ENCODE results near the gene HAUS6. TPM values are rescaled to one million over a fixed set of nuclear protein-coding genes. Genes with fewer than 3 reads are reported as not detected.
A peak's percentile ranks its signal among the peaks of the same experiment; 100 is the strongest.
"Not testable (repeated sequence)": the region's sequence is repeated elsewhere in the genome, so short reads cannot be mapped to it uniquely, and the experiment has no call there.

HAUS6 gene, protein sequence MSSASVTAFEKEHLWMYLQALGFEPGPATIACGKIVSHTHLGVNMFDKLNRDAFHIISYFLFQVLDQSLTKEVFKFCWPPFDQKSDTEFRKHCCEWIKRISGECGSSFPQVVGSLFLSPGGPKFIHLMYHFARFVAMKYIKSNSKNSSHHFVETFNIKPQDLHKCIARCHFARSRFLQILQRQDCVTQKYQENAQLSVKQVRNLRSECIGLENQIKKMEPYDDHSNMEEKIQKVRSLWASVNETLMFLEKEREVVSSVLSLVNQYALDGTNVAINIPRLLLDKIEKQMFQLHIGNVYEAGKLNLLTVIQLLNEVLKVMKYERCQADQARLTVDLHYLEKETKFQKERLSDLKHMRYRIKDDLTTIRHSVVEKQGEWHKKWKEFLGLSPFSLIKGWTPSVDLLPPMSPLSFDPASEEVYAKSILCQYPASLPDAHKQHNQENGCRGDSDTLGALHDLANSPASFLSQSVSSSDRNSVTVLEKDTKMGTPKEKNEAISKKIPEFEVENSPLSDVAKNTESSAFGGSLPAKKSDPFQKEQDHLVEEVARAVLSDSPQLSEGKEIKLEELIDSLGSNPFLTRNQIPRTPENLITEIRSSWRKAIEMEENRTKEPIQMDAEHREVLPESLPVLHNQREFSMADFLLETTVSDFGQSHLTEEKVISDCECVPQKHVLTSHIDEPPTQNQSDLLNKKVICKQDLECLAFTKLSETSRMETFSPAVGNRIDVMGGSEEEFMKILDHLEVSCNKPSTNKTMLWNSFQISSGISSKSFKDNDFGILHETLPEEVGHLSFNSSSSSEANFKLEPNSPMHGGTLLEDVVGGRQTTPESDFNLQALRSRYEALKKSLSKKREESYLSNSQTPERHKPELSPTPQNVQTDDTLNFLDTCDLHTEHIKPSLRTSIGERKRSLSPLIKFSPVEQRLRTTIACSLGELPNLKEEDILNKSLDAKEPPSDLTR
- polyA plus RNA-seq (2013), result 16.3 TPM

DNA sequence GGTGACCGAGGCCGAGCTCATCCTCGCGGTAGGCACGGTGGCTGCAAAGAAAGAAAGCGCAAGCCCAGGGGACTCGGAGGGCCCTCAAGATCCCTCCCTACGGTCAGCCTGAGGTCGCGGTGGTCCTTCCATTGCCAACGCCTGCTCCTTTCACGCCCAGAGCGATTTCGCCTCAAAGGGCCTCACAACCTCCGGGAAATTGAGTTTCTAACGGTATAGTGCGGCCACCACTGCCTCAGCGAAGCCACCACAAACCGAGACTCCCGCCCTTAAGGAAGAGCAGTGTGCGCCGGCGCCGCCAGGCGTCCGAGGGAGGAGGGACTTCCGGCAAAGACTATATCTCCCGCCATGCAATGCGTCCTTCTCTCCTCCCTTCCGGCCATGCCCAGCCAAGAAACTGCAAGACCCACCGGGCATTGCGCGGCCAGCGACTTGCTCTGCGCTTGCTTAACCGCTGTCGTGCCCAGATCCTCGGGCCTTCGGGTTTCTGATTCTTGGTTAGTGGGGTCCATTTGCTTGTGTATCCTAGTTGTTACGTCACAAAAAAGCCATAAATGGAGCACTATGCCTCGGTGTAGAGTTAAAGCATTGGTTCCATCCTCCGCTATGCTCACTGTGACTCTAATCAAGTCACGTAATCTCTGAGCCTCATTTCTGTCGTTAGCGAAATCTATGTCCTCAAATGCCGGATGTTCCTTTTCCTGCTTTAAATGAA lies at the start of gene HAUS6:
TSS of gene HAUS6 (minus strand) at position 274 of the 715 bp plus-strand sequence. CDS start at position 21, 253 bp downstream.
- POLR2A ChIA-PET, result no interaction called here
- DNase-seq, result peak; percentile 97 to 99 (median 99)
- Histone ChIP-seq H3K4me3 (ENCODE audit: control insufficient read depth in 1 of 7, extremely low read depth in 1 of 7, insufficient read depth in 4 of 7, low read depth in 2 of 7, low read length in 6 of 7) (peak within 1 kb of the TSS; percentile 56 to 92 (median 90)), H3K36me3 (ENCODE audit: control insufficient read depth in 4 of 4, insufficient read depth in 4 of 4, low read length in 3 of 4) (peaks cover 0 to 9% (median 4%) of the 10 kb centered on the region in 4 experiments), H3K4me1 (ENCODE audit: control extremely low read depth in 1 of 4, control insufficient read depth in 4 of 4, insufficient read depth in 4 of 4, low read length in 3 of 4) (peaks cover 0 to 17% (median 14%) of the 10 kb centered on the region in 4 experiments), H3K27me3 (replicated peaks in 2 of 5; ENCODE audit: control insufficient read depth in 4 of 5, insufficient read depth in 5 of 5, low read length in 4 of 5) (no peaks in the 10 kb centered on the region), H3K27ac (ENCODE audit: insufficient read depth in 1 of 2, low read depth in 1 of 2, low read length in 2 of 2, poor library complexity in 1 of 2, severe bottlenecking in 2 of 2) (peak within 1 kb of the TSS; percentile 55 to 80), H3K9me3 (ENCODE audit: control extremely low read depth in 1 of 5, control insufficient read depth in 4 of 5, insufficient read depth in 2 of 5, low read depth in 1 of 5, low read length in 4 of 5) (no peaks in the 10 kb centered on the region)
- 3% methylated on average over 38 of the region's 46 CpGs for WGBS (ENCODE audit: insufficient coverage)
- CTCF ChIA-PET, result interaction anchor here (1.6 kb wide), 1 partner anchor 52 kb away, joined by 3 read pairs; no protein-coding TSS in a partner anchor

DNA sequence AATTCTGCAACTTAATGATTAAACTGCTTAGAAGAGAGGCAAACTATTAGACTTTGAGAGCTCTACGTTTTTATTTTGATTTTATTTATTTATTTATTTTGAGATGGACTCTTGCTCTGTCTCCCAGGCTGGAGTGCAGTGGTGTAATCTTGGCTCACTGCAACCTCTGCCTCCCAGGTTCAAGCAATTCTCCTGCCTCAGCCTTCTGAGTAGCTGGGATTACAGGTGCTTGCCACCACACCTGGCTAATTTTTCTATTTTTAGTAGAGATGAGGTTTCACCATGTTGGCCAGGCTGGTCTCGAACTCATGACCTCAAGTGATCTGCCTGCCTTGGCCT lies 49.4 kb upstream of the HAUS6 start:
- H3K27ac ChIP-seq (ENCODE audit: insufficient read depth in 1 of 2, low read depth in 1 of 2, low read length in 2 of 2, poor library complexity in 1 of 2, severe bottlenecking in 2 of 2); POLR2A ChIA-PET; H3K36me3 ChIP-seq (ENCODE audit: control insufficient read depth in 4 of 4, insufficient read depth in 4 of 4, low read length in 3 of 4); H3K9me3 ChIP-seq (ENCODE audit: control extremely low read depth in 1 of 5, control insufficient read depth in 4 of 5, insufficient read depth in 2 of 5, low read depth in 1 of 5, low read length in 4 of 5); H3K4me3 ChIP-seq (ENCODE audit: control insufficient read depth in 1 of 7, extremely low read depth in 1 of 7, insufficient read depth in 4 of 7, low read depth in 2 of 7, low read length in 6 of 7); H3K27me3 ChIP-seq (replicated peaks in 2 of 5; ENCODE audit: control insufficient read depth in 4 of 5, insufficient read depth in 5 of 5, low read length in 4 of 5); DNase-seq: not testable (repeated sequence)
- H3K4me1 ChIP-seq (ENCODE audit: control extremely low read depth in 1 of 4, control insufficient read depth in 4 of 4, insufficient read depth in 4 of 4, low read length in 3 of 4), result peaks cover 0 to 26% (median 0%) of the 10 kb centered on the region in 4 experiments
- CTCF ChIA-PET, result interaction anchor here (1.6 kb wide), 1 partner anchor 11 kb away, joined by 4 read pairs; no protein-coding TSS in a partner anchor
- no CpG with 5 or more reads among the region's 2 CpGs for WGBS (ENCODE audit: insufficient coverage)

DNA sequence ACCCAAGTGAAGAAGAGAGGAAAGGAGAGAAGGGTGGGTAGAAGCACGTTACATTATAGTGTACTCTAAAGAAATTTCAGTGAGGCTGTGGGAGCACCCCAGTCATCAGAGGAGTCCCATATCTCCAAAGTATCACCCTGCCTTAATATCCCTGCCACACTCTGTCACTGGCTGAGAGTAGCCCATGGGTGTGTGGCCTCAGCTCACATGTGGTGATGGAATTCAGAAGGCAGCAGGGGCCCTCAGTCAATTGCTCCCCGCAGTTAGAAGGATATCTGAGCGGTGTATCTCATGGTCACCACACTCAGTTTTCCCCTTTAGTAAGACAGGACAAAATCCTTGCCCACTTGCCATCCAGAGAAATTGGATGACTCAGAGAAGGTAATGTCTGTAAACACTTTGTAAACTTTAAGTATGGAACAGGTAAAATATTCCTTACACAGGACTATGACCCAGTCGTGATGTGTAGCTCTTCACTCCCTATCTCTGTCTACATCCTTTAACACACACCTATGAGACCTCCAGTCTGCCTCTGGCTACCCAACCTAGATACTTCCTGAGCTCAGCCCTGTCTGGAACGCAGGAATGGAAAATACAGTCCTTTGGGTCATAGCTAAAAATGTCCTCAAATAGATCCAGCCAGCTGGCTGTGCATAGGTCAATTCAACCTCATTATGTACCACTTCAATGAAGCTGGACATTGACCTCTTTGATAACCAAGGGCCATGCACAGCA lies 48.9 kb upstream of the HAUS6 start:
- H3K27ac ChIP-seq (ENCODE audit: insufficient read depth in 1 of 2, low read depth in 1 of 2, low read length in 2 of 2, poor library complexity in 1 of 2, severe bottlenecking in 2 of 2), result no peak overlapping the region
- no peaks in the 10 kb centered on the region for H3K9me3 ChIP-seq (ENCODE audit: control extremely low read depth in 1 of 5, control insufficient read depth in 4 of 5, insufficient read depth in 2 of 5, low read depth in 1 of 5, low read length in 4 of 5)
- no peak overlapping the region for H3K4me3 ChIP-seq (ENCODE audit: control insufficient read depth in 1 of 7, extremely low read depth in 1 of 7, insufficient read depth in 4 of 7, low read depth in 2 of 7, low read length in 6 of 7)
- WGBS (ENCODE audit: insufficient coverage), result 100% methylated on average over 2 of the region's 5 CpGs
- CTCF ChIA-PET, result interaction anchor here (1.6 kb wide), 1 partner anchor 11 kb away, joined by 4 read pairs; no protein-coding TSS in a partner anchor
- no peaks in the 10 kb centered on the region for H3K36me3 ChIP-seq (ENCODE audit: control insufficient read depth in 4 of 4, insufficient read depth in 4 of 4, low read length in 3 of 4)
- H3K27me3 ChIP-seq (replicated peaks in 2 of 5; ENCODE audit: control insufficient read depth in 4 of 5, insufficient read depth in 5 of 5, low read length in 4 of 5), result no peaks in the 10 kb centered on the region
- no peak for DNase-seq
- peaks cover 0 to 26% (median 0%) of the 10 kb centered on the region in 4 experiments for H3K4me1 ChIP-seq (ENCODE audit: control extremely low read depth in 1 of 4, control insufficient read depth in 4 of 4, insufficient read depth in 4 of 4, low read length in 3 of 4)
- POLR2A ChIA-PET, result no interaction called here

DNA sequence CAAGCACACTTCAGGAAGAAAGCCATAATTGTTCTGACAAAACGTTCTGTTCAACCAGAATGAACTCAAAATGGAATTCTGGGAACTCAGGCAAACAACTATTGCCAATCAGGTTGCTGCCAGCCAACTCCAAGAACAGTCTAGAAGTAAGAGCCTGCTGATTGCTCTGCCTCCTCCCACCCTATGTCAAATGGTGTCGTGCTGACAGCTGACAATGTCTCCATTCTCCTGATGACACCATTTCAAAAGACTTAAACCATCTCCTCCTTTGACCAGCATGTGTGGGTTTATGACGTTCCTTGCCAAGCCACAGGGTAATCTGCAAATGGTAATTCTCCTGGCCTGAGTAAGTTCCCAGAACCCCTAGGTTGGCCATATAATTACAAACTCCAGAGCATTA lies 46.5 kb upstream of the HAUS6 start:
- no peak overlapping the region for H3K27ac ChIP-seq (ENCODE audit: insufficient read depth in 1 of 2, low read depth in 1 of 2, low read length in 2 of 2, poor library complexity in 1 of 2, severe bottlenecking in 2 of 2)
- POLR2A ChIA-PET, result no interaction called here
- 84% methylated on average over 3 of the region's 3 CpGs for WGBS (ENCODE audit: insufficient coverage)

DNA sequence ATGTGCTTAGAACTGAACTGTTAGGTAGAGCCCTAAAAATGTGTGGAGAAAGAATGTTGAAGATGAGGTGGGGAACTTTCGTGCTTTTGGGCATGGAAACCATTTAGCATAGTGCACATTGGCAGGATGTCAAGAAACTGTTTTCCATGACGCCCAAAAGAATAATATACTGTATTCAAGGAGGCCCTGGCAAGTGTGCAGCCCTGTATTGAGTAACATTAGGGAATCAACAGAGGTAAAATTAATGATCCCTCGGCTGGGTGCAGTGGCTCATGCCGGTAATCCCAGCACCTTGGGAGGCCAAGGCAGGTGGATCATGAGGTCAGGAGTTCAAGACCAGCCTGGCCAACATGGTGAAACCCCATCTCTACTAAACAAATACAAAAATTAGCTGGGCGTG lies 45.5 kb upstream of the HAUS6 start:
- Histone ChIP-seq H3K4me1 (ENCODE audit: control extremely low read depth in 1 of 4, control insufficient read depth in 4 of 4, insufficient read depth in 4 of 4, low read length in 3 of 4) (peaks cover 0 to 7% (median 0%) of the 10 kb centered on the region in 4 experiments), H3K9me3 (ENCODE audit: control extremely low read depth in 1 of 5, control insufficient read depth in 4 of 5, insufficient read depth in 2 of 5, low read depth in 1 of 5, low read length in 4 of 5) (no peaks in the 10 kb centered on the region), H3K4me3 (ENCODE audit: control insufficient read depth in 1 of 7, extremely low read depth in 1 of 7, insufficient read depth in 4 of 7, low read depth in 2 of 7, low read length in 6 of 7) (no peak overlapping the region), H3K27ac (ENCODE audit: insufficient read depth in 1 of 2, low read depth in 1 of 2, low read length in 2 of 2, poor library complexity in 1 of 2, severe bottlenecking in 2 of 2) (no peak overlapping the region), H3K36me3 (ENCODE audit: control insufficient read depth in 4 of 4, insufficient read depth in 4 of 4, low read length in 3 of 4) (no peaks in the 10 kb centered on the region), H3K27me3 (replicated peaks in 2 of 5; ENCODE audit: control insufficient read depth in 4 of 5, insufficient read depth in 5 of 5, low read length in 4 of 5) (no peaks in the 10 kb centered on the region)
- WGBS (ENCODE audit: insufficient coverage), result 73% methylated on average over 2 of the region's 5 CpGs
- POLR2A ChIA-PET, result no interaction called here
- CTCF ChIA-PET, result no interaction called here
- no peak for DNase-seq

More for the DNA sequence above, 46.5 kb upstream of the HAUS6 start:
- CTCF ChIA-PET, result no interaction called here
- Histone ChIP-seq H3K4me3 (ENCODE audit: control insufficient read depth in 1 of 7, extremely low read depth in 1 of 7, insufficient read depth in 4 of 7, low read depth in 2 of 7, low read length in 6 of 7) (no peak overlapping the region), H3K4me1 (ENCODE audit: control extremely low read depth in 1 of 4, control insufficient read depth in 4 of 4, insufficient read depth in 4 of 4, low read length in 3 of 4) (peaks cover 0 to 13% (median 0%) of the 10 kb centered on the region in 4 experiments), H3K36me3 (ENCODE audit: control insufficient read depth in 4 of 4, insufficient read depth in 4 of 4, low read length in 3 of 4) (no peaks in the 10 kb centered on the region), H3K27me3 (replicated peaks in 2 of 5; ENCODE audit: control insufficient read depth in 4 of 5, insufficient read depth in 5 of 5, low read length in 4 of 5) (no peaks in the 10 kb centered on the region), H3K9me3 (ENCODE audit: control extremely low read depth in 1 of 5, control insufficient read depth in 4 of 5, insufficient read depth in 2 of 5, low read depth in 1 of 5, low read length in 4 of 5) (no peaks in the 10 kb centered on the region)
- no peak for DNase-seq

DNA sequence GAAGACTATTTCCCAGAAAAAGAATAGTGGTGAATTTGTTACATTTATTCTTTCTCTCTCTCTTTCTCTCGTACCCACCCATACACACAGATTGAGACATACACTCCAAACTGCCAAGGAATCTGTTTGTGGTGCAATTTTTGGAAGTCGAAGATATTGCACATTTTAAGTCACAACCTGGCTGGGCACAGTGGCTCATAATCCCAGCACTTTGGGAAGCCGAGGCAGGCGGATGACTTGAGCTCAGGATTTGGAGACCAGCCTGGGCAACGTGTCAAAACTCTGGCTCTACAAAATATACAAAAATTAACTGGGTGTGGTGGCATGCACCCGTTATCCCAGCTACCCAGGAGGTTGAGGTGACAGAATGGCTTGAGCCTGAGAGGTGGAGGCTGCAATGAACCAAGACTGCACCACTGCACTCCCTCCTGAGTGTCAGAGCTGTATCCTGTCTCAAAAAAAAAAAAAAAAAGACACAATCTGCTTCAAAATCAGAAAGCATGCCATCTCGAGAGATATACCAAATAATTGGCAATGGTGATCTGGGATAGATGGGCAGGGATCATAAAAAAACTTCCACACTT lies 43.8 kb upstream of the HAUS6 start:
- Histone ChIP-seq H3K4me3 (ENCODE audit: control insufficient read depth in 1 of 7, extremely low read depth in 1 of 7, insufficient read depth in 4 of 7, low read depth in 2 of 7, low read length in 6 of 7) (no peak overlapping the region), H3K36me3 (ENCODE audit: control insufficient read depth in 4 of 4, insufficient read depth in 4 of 4, low read length in 3 of 4) (no peaks in the 10 kb centered on the region), H3K27me3 (replicated peaks in 2 of 5; ENCODE audit: control insufficient read depth in 4 of 5, insufficient read depth in 5 of 5, low read length in 4 of 5) (no peaks in the 10 kb centered on the region), H3K4me1 (ENCODE audit: control extremely low read depth in 1 of 4, control insufficient read depth in 4 of 4, insufficient read depth in 4 of 4, low read length in 3 of 4) (peaks cover 0 to 7% (median 0%) of the 10 kb centered on the region in 4 experiments), H3K27ac (ENCODE audit: insufficient read depth in 1 of 2, low read depth in 1 of 2, low read length in 2 of 2, poor library complexity in 1 of 2, severe bottlenecking in 2 of 2) (no peak overlapping the region), H3K9me3 (ENCODE audit: control extremely low read depth in 1 of 5, control insufficient read depth in 4 of 5, insufficient read depth in 2 of 5, low read depth in 1 of 5, low read length in 4 of 5) (no peaks in the 10 kb centered on the region)
- DNase-seq, result no peak
- WGBS (ENCODE audit: insufficient coverage), result 92% methylated on average over 4 of the region's 7 CpGs
- ChIA-PET CTCF (no interaction called here), POLR2A (no interaction called here)
